Measurements from ENCODE around the gene DNASE2B. TPM values are rescaled to one million over a fixed set of nuclear protein-coding genes. Genes with fewer than 3 reads are reported as not detected.

The DNASE2B gene
- total and polyA plus RNA-seq, 2 experiments from 2014 or later = not detected

DNA sequence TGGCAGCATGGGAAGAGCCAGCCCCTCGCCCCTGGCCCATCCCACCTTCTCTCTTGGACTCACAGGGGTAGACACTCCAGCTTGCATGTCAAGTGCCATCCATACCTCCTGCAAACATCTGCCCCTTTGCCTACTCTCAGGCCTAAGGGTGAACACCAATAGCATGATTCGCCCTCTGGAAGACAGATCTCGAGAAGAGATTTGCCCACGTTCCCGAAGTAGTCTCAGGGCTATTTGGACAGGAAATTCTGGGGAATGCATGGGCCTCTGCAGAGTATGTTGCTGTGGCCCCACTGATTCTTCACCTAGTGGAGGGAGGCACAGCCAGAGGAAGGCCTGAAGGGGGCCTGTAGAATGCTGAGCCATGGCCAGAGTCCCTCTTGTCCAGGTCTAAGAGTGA lies 29.8 kb upstream of the DNASE2B start:
- Histone ChIP-seq H2AFZ (no peak overlapping the region), H3K9me2 (ENCODE audit: insufficient read depth) (peaks cover 10% of the 10 kb centered on the region; the same call in 1 of the 2 replicates), H3K4me3 (no peak overlapping the region), H3K79me2 (replicated peaks; ENCODE audit: insufficient read depth) (no peaks in the 10 kb centered on the region), H3K36me3 (ENCODE audit: insufficient read depth) (no peaks in the 10 kb centered on the region), H3K27ac (ENCODE audit: low read depth) (no peak overlapping the region), H4K20me1 (replicated peaks; ENCODE audit: insufficient read depth) (no peaks in the 10 kb centered on the region), H3K4me2 (no peak overlapping the region), H3F3A (replicated peaks; ENCODE audit: low read depth) (no peaks in the 10 kb centered on the region), H3K4me1 (ENCODE audit: insufficient read depth) (no peaks in the 10 kb centered on the region), H3K27me3 (ENCODE audit: insufficient read depth) (no peaks in the 10 kb centered on the region)
- Mint-ChIP-seq H3K4me3 (no peak overlapping the region), H3K27ac (no peak overlapping the region), H3K36me3 (ENCODE audit: low read depth) (no peaks in the 10 kb centered on the region), H3K4me1 (no peaks in the 10 kb centered on the region), H3K9me3 (no peaks in the 10 kb centered on the region), H3K27me3 (ENCODE audit: insufficient read depth, low read depth, poor library complexity) (peaks cover 2% of the 10 kb centered on the region)
- DNase-seq (ENCODE audit: low spot score) (no peak), ATAC-seq (no peak)
- TF ChIP-seq, protein P1, sequence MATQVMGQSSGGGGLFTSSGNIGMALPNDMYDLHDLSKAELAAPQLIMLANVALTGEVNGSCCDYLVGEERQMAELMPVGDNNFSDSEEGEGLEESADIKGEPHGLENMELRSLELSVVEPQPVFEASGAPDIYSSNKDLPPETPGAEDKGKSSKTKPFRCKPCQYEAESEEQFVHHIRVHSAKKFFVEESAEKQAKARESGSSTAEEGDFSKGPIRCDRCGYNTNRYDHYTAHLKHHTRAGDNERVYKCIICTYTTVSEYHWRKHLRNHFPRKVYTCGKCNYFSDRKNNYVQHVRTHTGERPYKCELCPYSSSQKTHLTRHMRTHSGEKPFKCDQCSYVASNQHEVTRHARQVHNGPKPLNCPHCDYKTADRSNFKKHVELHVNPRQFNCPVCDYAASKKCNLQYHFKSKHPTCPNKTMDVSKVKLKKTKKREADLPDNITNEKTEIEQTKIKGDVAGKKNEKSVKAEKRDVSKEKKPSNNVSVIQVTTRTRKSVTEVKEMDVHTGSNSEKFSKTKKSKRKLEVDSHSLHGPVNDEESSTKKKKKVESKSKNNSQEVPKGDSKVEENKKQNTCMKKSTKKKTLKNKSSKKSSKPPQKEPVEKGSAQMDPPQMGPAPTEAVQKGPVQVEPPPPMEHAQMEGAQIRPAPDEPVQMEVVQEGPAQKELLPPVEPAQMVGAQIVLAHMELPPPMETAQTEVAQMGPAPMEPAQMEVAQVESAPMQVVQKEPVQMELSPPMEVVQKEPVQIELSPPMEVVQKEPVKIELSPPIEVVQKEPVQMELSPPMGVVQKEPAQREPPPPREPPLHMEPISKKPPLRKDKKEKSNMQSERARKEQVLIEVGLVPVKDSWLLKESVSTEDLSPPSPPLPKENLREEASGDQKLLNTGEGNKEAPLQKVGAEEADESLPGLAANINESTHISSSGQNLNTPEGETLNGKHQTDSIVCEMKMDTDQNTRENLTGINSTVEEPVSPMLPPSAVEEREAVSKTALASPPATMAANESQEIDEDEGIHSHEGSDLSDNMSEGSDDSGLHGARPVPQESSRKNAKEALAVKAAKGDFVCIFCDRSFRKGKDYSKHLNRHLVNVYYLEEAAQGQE (IDR thresholded peaks at IDR 0.05; ENCODE audit: unreplicated experiment) = no peak
- TF ChIP-seq EZH2 (IDR thresholded peaks at IDR 0.05; ENCODE audit: low read depth, unreplicated experiment) = no peak
- no peak for TF ChIP-seq EZH2phosphoT487 (IDR thresholded peaks at IDR 0.05; ENCODE audit: unreplicated experiment)
- TF ChIP-seq, protein P2, sequence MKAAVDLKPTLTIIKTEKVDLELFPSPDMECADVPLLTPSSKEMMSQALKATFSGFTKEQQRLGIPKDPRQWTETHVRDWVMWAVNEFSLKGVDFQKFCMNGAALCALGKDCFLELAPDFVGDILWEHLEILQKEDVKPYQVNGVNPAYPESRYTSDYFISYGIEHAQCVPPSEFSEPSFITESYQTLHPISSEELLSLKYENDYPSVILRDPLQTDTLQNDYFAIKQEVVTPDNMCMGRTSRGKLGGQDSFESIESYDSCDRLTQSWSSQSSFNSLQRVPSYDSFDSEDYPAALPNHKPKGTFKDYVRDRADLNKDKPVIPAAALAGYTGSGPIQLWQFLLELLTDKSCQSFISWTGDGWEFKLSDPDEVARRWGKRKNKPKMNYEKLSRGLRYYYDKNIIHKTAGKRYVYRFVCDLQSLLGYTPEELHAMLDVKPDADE (IDR thresholded peaks at IDR 0.05) = no peak
- no peak for TF ChIP-seq POLR2AphosphoS5 (IDR thresholded peaks at IDR 0.05; ENCODE audit: low read depth)
- TF ChIP-seq CREB1 (CRISPR knock-in tag; IDR thresholded peaks at IDR 0.05; ENCODE audit: low read depth) = no peak
- no peak for TF ChIP-seq STAT1 (IDR thresholded peaks at IDR 0.05; ENCODE audit: unreplicated experiment)
- TF ChIP-seq ZNF114 (CRISPR knock-in tag; IDR thresholded peaks at IDR 0.05) = no peak
- no peak for TF ChIP-seq NANOG (IDR thresholded peaks at IDR 0.05; ENCODE audit: borderline replicate concordance)
- TF ChIP-seq, protein P3, sequence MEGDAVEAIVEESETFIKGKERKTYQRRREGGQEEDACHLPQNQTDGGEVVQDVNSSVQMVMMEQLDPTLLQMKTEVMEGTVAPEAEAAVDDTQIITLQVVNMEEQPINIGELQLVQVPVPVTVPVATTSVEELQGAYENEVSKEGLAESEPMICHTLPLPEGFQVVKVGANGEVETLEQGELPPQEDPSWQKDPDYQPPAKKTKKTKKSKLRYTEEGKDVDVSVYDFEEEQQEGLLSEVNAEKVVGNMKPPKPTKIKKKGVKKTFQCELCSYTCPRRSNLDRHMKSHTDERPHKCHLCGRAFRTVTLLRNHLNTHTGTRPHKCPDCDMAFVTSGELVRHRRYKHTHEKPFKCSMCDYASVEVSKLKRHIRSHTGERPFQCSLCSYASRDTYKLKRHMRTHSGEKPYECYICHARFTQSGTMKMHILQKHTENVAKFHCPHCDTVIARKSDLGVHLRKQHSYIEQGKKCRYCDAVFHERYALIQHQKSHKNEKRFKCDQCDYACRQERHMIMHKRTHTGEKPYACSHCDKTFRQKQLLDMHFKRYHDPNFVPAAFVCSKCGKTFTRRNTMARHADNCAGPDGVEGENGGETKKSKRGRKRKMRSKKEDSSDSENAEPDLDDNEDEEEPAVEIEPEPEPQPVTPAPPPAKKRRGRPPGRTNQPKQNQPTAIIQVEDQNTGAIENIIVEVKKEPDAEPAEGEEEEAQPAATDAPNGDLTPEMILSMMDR (conservative IDR thresholded peaks at IDR 0.05; ENCODE audit: low read depth in 2 of 2) = no peak

DNA sequence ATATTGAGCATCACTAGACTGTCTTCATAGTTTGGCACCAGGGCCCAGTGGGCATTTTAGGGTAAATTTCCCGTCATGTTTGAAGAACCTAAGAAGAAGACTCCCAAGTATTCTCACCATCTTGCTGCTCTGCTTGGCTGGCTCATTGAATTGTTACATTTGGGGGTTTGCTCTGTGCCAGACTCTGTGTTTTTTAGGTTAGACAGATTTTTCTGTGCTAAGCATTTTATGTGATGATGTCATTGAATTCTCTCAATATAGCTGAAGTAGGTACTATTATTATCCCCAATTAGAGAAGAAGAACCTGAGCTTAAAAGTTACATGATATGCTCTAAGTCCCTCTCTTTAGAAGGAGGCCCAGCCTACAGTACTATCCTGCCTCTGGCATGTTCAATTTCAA lies 28.0 kb upstream of the DNASE2B start:
- H3K27me3 ChIP-seq (ENCODE audit: insufficient read depth) = no peaks in the 10 kb centered on the region
- no peaks in the 10 kb centered on the region for H3F3A ChIP-seq (replicated peaks; ENCODE audit: low read depth)
- H3K4me1 ChIP-seq (ENCODE audit: insufficient read depth) = no peaks in the 10 kb centered on the region
- Mint-ChIP-seq H3K27ac (no peak overlapping the region), H3K4me3 (no peak overlapping the region), H3K4me1 (no peaks in the 10 kb centered on the region), H3K27me3 (ENCODE audit: insufficient read depth, low read depth, poor library complexity) (peaks cover 2% of the 10 kb centered on the region), H3K9me3 (no peaks in the 10 kb centered on the region), H3K36me3 (ENCODE audit: low read depth) (no peaks in the 10 kb centered on the region)
- H3K36me3 ChIP-seq (ENCODE audit: insufficient read depth) = no peaks in the 10 kb centered on the region
- ATAC-seq (no peak), DNase-seq (ENCODE audit: low spot score) (no peak)
- H3K9me2 ChIP-seq (ENCODE audit: insufficient read depth) = peaks cover 10% of the 10 kb centered on the region; the same call in 1 of the 2 replicates
- H4K20me1 ChIP-seq (replicated peaks; ENCODE audit: insufficient read depth) = no peaks in the 10 kb centered on the region
- H2AFZ ChIP-seq = no peak overlapping the region
- H3K79me2 ChIP-seq (replicated peaks; ENCODE audit: insufficient read depth) = no peaks in the 10 kb centered on the region
- H3K27ac ChIP-seq (ENCODE audit: low read depth) = no peak overlapping the region
- H3K4me3 ChIP-seq = no peak overlapping the region
- H3K4me2 ChIP-seq = no peak overlapping the region
- TF ChIP-seq POLR2AphosphoS5 (IDR thresholded peaks at IDR 0.05; ENCODE audit: low read depth) (no peak), EZH2phosphoT487 (IDR thresholded peaks at IDR 0.05; ENCODE audit: unreplicated experiment) (no peak), EZH2 (IDR thresholded peaks at IDR 0.05; ENCODE audit: low read depth, unreplicated experiment) (no peak)
